Caco-2 (cell line): Measurements from ENCODE around the gene VDR. TPM values are rescaled to one million over a fixed set of nuclear protein-coding genes. Genes with fewer than 3 reads are reported as not detected.

Experiments used
- BruUV-seq: library from RNA; stranded (reverse); fragments of 400-500 nt; replicated peaks from 2 replicates; lab custom pipeline; 2021; lab: Mats Ljungman, UMichigan
- CTCF ChIA-PET: fragments of 300-600 bp; sonication (Branson Sonifier 250); formaldehyde crosslinking; loops from one replicate; lab custom pipeline; 2022; ENCODE audit warnings: antibody characterized with exemption; lab: Charles Lee
- POLR2A ChIA-PET: fragments of 300-600 bp; sonication (Branson Sonifier 250); formaldehyde crosslinking; loops from one replicate; lab custom pipeline; 2022; ENCODE audit warnings: antibody characterized with exemption; lab: Charles Lee
- DNase-seq, 2 experiments: peaks; one replicate each; pipeline versions ENCODE4 v3.0.0 to v3.0.0-alpha.2; 2020 to 2022
- H3K27me3 ChIP-seq: replicated peaks from 2 replicates; pipeline ENCODE4 v1.6.0; 2011; ENCODE audit warnings: low read length; ENCODE audit not compliant: control insufficient read depth, insufficient read depth
- H3K36me3 ChIP-seq: 2 replicates; pipeline ENCODE4 v1.5.1; 2011; ENCODE audit warnings: low read length; ENCODE audit not compliant: control insufficient read depth, insufficient read depth
- H3K4me1 ChIP-seq: fragments of 250-450 bp; sonication (Bioruptor Pico); 2 replicates; pipeline ENCODE4 v1.5.1; 2020; ENCODE audit warnings: mild to moderate bottlenecking
- H3K4me3 ChIP-seq: 2 replicates; pipeline ENCODE4 v1.5.1; 2011; ENCODE audit warnings: low read depth, mild to moderate bottlenecking, control low read depth, low read length
- H3K9me3 ChIP-seq: fragments of 250-450 bp; sonication (Bioruptor Pico); 2 replicates; pipeline ENCODE4 v1.5.1; 2020; ENCODE audit warnings: mild to moderate bottlenecking, moderate library complexity
- H3K27ac Mint-ChIP-seq: one replicate; pipeline ENCODE4 v1.8.0; 2022; ENCODE audit warnings: mixed read lengths; ENCODE audit not compliant: unreplicated experiment
- H3K27me3 Mint-ChIP-seq: one replicate; pipeline ENCODE4 v1.8.0; 2022; ENCODE audit warnings: mixed read lengths; ENCODE audit not compliant: insufficient read depth, unreplicated experiment
- H3K36me3 Mint-ChIP-seq: one replicate; pipeline ENCODE4 v1.8.0; 2022; ENCODE audit warnings: mild to moderate bottlenecking, mixed read lengths; ENCODE audit not compliant: insufficient read depth, unreplicated experiment
- H3K4me1 Mint-ChIP-seq: one replicate; pipeline ENCODE4 v1.8.0; 2022; ENCODE audit warnings: low read depth, mixed read lengths; ENCODE audit not compliant: unreplicated experiment
- H3K4me3 Mint-ChIP-seq: one replicate; pipeline ENCODE4 v1.8.0; 2022; ENCODE audit warnings: mild to moderate bottlenecking, moderate library complexity, mixed read lengths; ENCODE audit not compliant: unreplicated experiment
- H3K9me3 Mint-ChIP-seq: one replicate; pipeline ENCODE4 v1.8.0; 2022; ENCODE audit warnings: mixed read lengths; ENCODE audit not compliant: unreplicated experiment
- intact Hi-C: fragments of 100-400 bp; cut with micrococcal nuclease; formaldehyde crosslinking; loops from one replicate; pipeline ENCODE4 v1.10.0; 2022; ENCODE audit not compliant: unreplicated experiment
- total RNA-seq: library from RNA; stranded (reverse); gene quantifications from 2 replicates; pipeline ENCODE4 v1.2.3, GENCODE V29; 2022
- TF ChIP-seq, protein P1 (sequence below), 2 experiments: fragments of 200-600 bp in 1 of 2; IDR thresholded peaks; 1 replicate in 1 of 2; 2 replicates in 1 of 2; pipeline versions ENCODE4 v1.5.1 to v1.8.0; 2011 to 2022; ENCODE audit warnings: antibody characterized with exemption in 1 of 2, control low read depth in 1 of 2, inconsistent platforms in 1 of 2, low read depth in 1 of 2, low read length in 1 of 2, mild to moderate bottlenecking in 1 of 2, moderate library complexity in 1 of 2; ENCODE audit not compliant: insufficient read depth in 1 of 2, severe bottlenecking in 1 of 2, unreplicated experiment in 1 of 2

VDR gene
- total RNA-seq, 1 experiment from 2014 or later, result 15.4 TPM

DNA sequence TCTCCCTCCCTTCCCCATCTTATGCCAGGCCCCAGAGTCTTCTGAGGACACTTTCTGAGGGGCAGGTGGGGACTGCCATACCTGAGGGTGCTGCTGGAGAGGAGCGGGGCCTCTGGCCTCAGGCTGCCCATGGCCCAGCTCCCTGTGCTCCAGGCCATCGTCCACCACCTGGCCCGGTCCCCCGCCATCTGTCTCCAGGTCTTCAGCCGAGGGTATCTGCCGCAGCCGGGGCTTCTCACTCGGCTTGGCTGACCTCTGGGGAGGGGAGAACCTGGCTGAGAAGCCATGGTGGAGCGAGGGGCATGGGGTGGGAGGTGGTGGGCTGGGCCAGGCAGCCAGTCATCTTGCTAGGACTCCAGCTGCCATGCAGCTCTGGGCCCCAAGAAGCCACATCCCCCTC lies 110.1 kb downstream of the VDR start:
- H3K4me3 Mint-ChIP-seq, result no peak overlapping the region
- Histone ChIP-seq H3K36me3 (peaks cover 5% of the 10 kb centered on the region), H3K4me3 (no peak overlapping the region), H3K4me1 (no peaks in the 10 kb centered on the region), H3K27me3 (no peaks in the 10 kb centered on the region), H3K9me3 (no peaks in the 10 kb centered on the region)
- no peaks in the 10 kb centered on the region for H3K27me3 Mint-ChIP-seq
- no peaks in the 10 kb centered on the region for H3K4me1 Mint-ChIP-seq
- TF ChIP-seq, protein P1, sequence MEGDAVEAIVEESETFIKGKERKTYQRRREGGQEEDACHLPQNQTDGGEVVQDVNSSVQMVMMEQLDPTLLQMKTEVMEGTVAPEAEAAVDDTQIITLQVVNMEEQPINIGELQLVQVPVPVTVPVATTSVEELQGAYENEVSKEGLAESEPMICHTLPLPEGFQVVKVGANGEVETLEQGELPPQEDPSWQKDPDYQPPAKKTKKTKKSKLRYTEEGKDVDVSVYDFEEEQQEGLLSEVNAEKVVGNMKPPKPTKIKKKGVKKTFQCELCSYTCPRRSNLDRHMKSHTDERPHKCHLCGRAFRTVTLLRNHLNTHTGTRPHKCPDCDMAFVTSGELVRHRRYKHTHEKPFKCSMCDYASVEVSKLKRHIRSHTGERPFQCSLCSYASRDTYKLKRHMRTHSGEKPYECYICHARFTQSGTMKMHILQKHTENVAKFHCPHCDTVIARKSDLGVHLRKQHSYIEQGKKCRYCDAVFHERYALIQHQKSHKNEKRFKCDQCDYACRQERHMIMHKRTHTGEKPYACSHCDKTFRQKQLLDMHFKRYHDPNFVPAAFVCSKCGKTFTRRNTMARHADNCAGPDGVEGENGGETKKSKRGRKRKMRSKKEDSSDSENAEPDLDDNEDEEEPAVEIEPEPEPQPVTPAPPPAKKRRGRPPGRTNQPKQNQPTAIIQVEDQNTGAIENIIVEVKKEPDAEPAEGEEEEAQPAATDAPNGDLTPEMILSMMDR (IDR thresholded peaks at IDR 0.05; ENCODE audit: insufficient read depth in 1 of 2, low read depth in 1 of 2, low read length in 1 of 2, severe bottlenecking in 1 of 2, unreplicated experiment in 1 of 2), result no peak
- no TSS peak for BruUV-seq
- no peak for DNase-seq
- ChIA-PET POLR2A (no interaction called here), CTCF (interaction anchor here (1.1 to 6.2 kb wide), 2 partner anchors 39 to 45 kb away, joined by 4 to 101 read pairs; no protein-coding TSS in a partner anchor)
- H3K36me3 Mint-ChIP-seq, result peaks cover 32% of the 10 kb centered on the region
- no peaks in the 10 kb centered on the region for H3K9me3 Mint-ChIP-seq
- H3K27ac Mint-ChIP-seq, result no peak overlapping the region
- intact Hi-C loops, result loop anchor here (5.0 kb wide), 1 partner anchor 168 kb away; the partner anchor contains the start of gene TMEM106C

DNA sequence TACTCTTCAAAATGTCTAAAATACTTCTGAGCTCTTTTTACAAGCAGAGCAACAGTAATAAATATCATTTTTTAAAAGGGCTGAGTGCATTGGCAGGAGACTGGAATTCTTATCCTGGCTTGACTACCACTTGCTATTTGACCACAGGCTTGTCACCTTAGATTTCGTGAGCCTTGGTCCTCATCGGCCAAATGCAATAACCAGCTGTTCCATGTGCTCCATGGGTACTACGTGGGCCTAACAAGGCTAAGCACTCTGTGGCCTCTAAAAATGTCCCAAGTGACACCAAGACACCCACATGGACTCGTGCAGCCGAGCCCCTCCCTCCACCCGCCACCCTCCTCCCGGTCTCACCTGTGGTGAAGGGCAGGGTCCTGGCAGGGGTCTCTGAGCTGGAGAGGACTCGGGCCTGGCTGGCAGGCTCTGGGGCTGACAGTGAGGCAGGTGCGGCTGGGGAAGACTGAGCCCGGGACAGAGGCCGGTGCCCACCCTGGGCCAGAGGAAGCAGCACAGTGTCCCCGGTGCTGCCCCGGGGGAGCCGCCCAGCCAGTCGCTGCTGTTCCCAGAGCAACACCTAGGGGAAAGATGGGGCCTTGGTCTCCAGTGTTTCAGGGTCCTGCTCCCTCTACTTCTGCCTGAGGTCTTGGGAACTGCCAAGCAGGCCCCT lies 111.6 kb downstream of the VDR start:
- no peaks in the 10 kb centered on the region for H3K4me1 Mint-ChIP-seq
- Histone ChIP-seq H3K4me1 (no peaks in the 10 kb centered on the region), H3K36me3 (peaks cover 6% of the 10 kb centered on the region), H3K27me3 (no peaks in the 10 kb centered on the region), H3K9me3 (no peaks in the 10 kb centered on the region), H3K4me3 (no peak overlapping the region)
- ChIA-PET CTCF (interaction anchor here (6.2 kb wide), 1 partner anchor 46 kb away, joined by 101 read pairs; no protein-coding TSS in a partner anchor), POLR2A (no interaction called here)
- no TSS peak for BruUV-seq
- no peaks in the 10 kb centered on the region for H3K9me3 Mint-ChIP-seq
- H3K27me3 Mint-ChIP-seq, result no peaks in the 10 kb centered on the region
- H3K4me3 Mint-ChIP-seq, result no peak overlapping the region
- peaks cover 33% of the 10 kb centered on the region for H3K36me3 Mint-ChIP-seq
- DNase-seq, result no peak
- H3K27ac Mint-ChIP-seq, result no peak overlapping the region
- intact Hi-C loops, result no loop called here
- TF ChIP-seq, protein P1 (IDR thresholded peaks at IDR 0.05; ENCODE audit: insufficient read depth in 1 of 2, low read depth in 1 of 2, low read length in 1 of 2, severe bottlenecking in 1 of 2, unreplicated experiment in 1 of 2), result no peak

DNA sequence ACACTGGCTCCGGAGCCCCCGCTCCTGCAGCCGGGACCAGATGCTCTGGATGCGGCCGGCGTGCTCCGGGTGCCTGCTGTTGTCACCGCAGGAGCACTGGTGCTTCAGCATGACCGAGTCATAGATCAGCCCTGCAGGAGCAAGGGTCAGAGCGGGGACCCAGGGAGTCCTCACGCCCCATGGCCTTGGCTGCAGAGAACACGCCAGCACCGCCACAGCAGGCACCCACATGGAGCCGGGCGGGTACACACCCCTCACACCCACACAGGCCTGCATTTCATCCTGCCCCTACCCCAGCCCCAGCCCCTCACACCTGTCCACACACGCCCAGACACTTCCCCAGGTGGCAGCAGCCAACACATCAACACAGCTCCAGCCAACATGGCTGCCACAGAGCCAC lies 112.9 kb downstream of the VDR start:
- Histone ChIP-seq H3K4me1 (no peaks in the 10 kb centered on the region), H3K4me3 (no peak overlapping the region), H3K9me3 (no peaks in the 10 kb centered on the region), H3K27me3 (no peaks in the 10 kb centered on the region), H3K36me3 (peaks cover 7% of the 10 kb centered on the region)
- H3K4me1 Mint-ChIP-seq, result no peaks in the 10 kb centered on the region
- TF ChIP-seq, protein P1 (IDR thresholded peaks at IDR 0.05; ENCODE audit: insufficient read depth in 1 of 2, low read depth in 1 of 2, low read length in 1 of 2, severe bottlenecking in 1 of 2, unreplicated experiment in 1 of 2), result no peak
- H3K36me3 Mint-ChIP-seq, result peaks cover 45% of the 10 kb centered on the region
- H3K4me3 Mint-ChIP-seq, result no peak overlapping the region
- H3K9me3 Mint-ChIP-seq, result no peaks in the 10 kb centered on the region
- no peaks in the 10 kb centered on the region for H3K27me3 Mint-ChIP-seq
- intact Hi-C loops, result no loop called here
- POLR2A ChIA-PET, result no interaction called here
- no peak for DNase-seq
- CTCF ChIA-PET, result interaction anchor here (0.6 to 0.8 kb wide), 2 partner anchors 10 to 108 kb away, joined by 3 read pairs; no protein-coding TSS in a partner anchor
- no TSS peak for BruUV-seq
- H3K27ac Mint-ChIP-seq, result no peak overlapping the region

Other genes with a start within 250 kb of the VDR start
- 58.1 and 67.7 TPM in 2 replicates for gene RPAP3, start 199.0 kb downstream of the VDR start, total RNA-seq
- 0.43 and 0.53 TPM in 2 replicates for gene ENDOU, start 179.5 kb downstream of the VDR start, total RNA-seq
- 1.2 and 2.3 TPM in 2 replicates for gene RAPGEF3, start 146.1 kb downstream of the VDR start, total RNA-seq
- gene SLC48A1, start 131.8 kb downstream of the VDR start, total RNA-seq, result 34.3 and 37.5 TPM in 2 replicates
- gene HDAC7, start 85.1 kb downstream of the VDR start, total RNA-seq, result 71.2 and 71.9 TPM in 2 replicates
- gene TMEM106C, start 58.6 kb upstream of the VDR start, total RNA-seq, result 247 and 281 TPM in 2 replicates
- gene COL2A1, start 99.5 kb upstream of the VDR start, total RNA-seq, result 200 and 201 TPM in 2 replicates
- 40.4 and 42.1 TPM in 2 replicates for gene SENP1, start 201.1 kb upstream of the VDR start, total RNA-seq
- 96.8 and 108 TPM in 2 replicates for gene PFKM, start 214.4 kb upstream of the VDR start, total RNA-seq